GM18870 (cell line): ENCODE data around the gene OR51B2.
"Not testable (repeated sequence)": the region's sequence is repeated elsewhere in the genome, so short reads cannot be mapped to it uniquely, and the experiment has no call there.

ENCODE experiments used
- ATAC-seq: cut with Tn5 transposase; IDR thresholded peaks from one replicate; pipeline ENCODE4 v1.9.1; 2021; ENCODE audit warnings: moderate library complexity; ENCODE audit not compliant: unreplicated experiment

OR51B2 gene

GRCh38 chr11:5324197-5324596, at the start of gene OR51B2:
OR51B2 (minus strand) TSS chr11:5324297; CDS start chr11:5324297, 0 bp downstream.
- ATAC-seq: no peak

GRCh38 chr11:5369789-5370188, 45.7 kb upstream of the OR51B2 start:
- peak; percentile 52 for ATAC-seq

GRCh38 chr11:5368502-5369043, 44.5 kb upstream of the OR51B2 start:
- peak; percentile 56 for ATAC-seq

GRCh38 chr11:5367448-5368074, 43.5 kb upstream of the OR51B2 start:
- ATAC-seq: no peak

- no peak for ATAC-seq
Observed at GRCh38 chr11:5366856-5367255, 42.8 kb upstream of the OR51B2 start.

DNA sequence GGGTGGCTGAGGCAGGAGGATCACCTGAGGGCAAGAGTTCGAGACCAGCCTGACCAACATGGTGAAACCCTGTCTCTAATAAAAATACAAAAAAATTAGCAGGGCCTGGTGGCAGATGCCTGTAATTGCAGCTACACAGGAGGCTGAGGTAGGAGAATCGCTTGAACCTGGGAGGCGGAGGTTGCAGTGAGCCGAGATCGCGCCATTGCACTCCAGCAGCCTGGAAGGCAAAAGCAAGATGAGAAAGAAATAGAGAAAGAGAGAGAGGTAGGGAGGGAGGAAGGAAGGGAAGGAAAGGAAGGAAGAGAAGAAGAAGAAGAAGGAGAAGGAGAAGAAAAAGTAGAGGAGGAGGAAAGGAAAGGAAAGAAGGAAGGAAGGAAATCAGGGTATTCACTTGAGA, 42.3 kb upstream of the OR51B2 start:
- ATAC-seq: not testable (repeated sequence)

DNA sequence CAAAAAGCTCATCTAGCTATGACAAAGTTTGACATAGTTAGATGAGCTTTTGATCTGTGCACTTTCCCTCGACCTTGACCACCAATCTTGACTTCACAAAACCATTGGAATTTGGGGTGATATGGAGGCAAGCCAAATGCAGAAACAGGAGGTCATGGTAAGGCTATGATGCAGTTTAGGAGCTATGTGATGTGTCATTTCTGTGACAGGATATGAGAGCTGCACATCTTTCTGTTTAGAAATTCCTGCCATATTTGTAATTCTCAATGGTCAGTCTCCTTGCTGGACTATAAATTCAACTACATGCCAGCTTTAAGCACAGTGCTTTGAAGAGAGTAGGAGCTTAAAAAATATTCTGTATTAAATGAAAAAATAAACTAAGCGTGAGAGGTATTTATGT, 40.1 kb upstream of the OR51B2 start:
- ATAC-seq: no peak

DNA sequence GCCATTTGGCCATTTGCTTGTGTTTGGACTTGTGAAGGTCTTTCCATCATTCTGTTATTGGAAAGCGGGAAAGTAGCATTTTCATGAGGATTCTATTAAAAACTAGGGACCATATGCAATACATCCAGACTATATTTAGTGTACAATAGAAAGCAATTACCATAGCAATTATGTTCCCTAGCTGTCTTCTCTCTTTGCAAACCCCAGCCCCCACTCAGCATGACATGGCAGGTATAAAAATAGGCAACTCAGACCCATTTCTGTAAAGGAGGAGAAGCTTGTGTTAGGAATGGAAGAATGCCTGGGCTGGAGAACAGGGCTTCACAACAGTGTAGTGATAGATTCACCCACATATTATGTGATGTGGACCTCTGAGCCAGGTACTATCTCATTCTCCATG, 39.6 kb upstream of the OR51B2 start:
- ATAC-seq: no peak

DNA sequence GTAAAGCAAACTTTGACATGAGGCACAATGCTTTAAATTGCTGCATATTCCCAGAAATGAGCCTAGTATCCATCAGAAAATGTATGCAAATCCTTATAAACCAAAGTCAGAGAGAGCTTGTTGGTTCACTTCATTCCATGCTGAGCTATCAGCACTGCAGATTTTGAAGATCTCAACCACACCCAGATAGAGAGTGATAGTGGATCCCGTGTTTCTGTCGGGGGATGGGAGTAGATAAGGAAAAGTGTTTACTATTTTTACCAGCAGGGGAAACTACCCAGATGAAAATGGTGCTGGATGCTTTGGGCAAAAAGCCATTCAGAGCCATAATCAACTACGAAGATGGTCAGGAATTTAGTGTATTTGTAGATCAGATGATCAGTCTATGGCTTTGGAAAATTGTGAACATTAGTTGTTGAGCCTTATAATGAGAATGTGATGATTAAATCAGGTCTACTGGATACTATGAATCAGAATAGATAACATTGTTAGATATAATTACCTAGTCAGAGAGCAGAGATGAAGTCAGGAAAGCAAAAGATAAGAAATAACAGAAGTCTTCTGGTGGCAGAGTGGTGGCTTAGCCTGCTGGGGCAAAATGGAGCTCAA, 38.0 kb upstream of the OR51B2 start:
- ATAC-seq: no peak

DNA sequence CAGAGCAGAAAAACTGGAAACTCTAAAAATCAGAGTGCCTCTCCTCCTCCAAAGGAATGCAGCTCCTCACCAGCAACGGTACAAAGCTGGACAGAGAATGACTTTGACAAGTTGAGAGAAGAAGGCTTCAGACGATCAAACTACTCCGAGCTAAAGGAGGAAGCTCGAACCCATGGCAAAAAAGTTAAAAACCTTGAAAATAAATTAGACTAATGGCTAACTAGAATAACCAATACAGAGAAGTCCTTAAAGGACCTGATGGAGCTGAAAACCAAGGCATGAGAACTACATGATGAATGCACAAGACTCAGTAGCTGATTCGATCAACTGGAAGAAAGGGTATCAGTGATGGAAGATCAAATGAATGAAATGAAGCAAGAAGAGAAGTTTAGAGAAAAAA, 31.9 kb upstream of the OR51B2 start:
- not testable (repeated sequence) for ATAC-seq

DNA sequence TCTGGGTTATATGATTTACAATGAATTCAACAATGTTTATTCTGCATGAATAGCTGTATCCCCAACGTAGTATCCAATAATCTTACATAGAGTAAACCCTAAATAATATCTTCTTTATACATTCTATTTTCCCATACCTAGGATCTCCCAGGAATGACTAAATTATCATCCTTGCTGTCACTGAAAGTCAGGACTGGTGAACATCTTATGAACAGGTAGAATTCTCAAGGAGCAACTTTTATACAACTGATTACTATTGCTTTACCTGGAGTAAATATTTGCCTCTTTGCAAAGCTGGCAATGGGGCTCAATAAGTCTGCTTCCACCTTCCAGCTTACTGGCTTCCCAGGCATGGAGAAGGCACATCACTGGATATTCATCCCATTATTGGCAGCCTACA, 27.1 kb upstream of the OR51B2 start, which contains the start of gene OR51B6:
Gene OR51B6 (plus strand): TSS at position 301 of the 400 bp plus-strand sequence. CDS start 0 bp downstream, at position 301.
- no peak for ATAC-seq

GRCh38 chr11:5349550-5349949, 25.5 kb upstream of the OR51B2 start:
- no peak for ATAC-seq

DNA sequence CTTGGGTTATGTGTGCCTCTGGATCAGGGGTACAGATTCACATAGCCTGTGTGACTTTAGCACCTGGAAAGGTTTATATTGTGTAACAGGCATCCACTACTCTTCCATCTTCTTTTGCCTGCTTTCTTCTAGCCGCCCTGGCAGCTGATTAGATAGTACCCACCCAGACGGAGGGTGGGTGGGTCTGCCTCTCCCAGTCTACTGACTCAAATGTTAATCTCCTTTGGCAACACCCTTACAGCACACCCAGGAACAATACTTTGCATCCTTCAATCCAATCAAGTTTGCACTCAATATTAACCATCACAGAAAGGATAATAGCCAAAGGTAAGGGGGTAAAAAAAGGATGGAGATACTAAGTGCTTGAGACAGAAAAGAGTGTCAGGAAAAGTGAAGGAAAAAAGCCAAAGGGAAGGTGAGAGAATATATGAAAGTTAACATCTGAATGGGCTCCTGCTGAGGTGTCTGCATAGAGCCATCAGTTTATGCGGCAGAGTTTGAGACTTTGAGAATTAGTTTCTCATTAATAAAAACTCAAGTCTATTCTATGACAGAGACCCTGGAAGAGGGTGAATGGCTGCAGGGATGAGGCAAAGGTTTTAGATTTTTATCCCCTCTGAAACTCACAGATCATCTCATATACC, 24.6 kb upstream of the OR51B2 start:
- ATAC-seq: no peak

- ATAC-seq: no peak
Observed at GRCh38 chr11:5345831-5346230, 21.7 kb upstream of the OR51B2 start.

DNA sequence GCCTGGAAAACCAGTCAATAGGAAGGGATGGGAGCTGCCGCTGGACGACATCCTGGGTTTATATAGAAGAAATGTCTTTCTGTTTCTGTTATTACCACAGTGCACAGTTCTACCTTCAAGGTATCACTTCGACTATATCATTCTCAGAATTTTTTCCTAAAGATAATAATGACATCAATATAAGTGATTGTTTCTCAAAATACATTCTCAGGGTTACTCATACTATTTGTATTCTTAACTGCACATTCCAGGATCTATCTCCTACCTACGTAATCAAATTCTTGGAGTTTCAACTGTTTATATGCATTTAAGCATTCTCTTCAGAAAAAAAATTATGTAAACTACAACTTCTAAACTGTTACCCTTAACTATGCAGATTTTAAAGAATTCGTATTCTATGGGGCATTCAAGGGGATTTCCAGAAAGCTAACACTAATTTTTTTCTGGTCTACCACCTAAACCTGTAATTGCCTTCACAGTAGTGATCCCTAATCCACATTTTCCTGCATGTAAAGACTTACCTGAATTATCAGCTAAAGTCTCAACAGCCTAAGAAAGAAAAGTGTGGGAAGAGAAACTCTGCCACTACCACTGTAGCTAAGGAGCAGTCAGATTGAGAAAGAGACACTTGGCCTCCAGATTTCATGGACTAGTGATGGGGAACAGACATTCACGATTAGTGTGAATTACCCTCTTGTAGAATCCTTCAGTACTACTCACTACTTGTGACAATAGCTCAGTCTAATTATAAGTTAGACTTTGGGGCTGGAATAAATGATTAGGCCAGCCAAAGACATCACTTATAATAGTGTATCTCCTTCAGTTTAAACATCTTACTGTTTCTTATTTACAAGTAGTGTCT, 19.6 kb upstream of the OR51B2 start, which contains the start of gene OR51B5:
Gene OR51B5 (minus strand): TSS at position 51 of the 862 bp plus-strand sequence. CDS start 0 bp downstream, at position 51.
- ATAC-seq: no peak

DNA sequence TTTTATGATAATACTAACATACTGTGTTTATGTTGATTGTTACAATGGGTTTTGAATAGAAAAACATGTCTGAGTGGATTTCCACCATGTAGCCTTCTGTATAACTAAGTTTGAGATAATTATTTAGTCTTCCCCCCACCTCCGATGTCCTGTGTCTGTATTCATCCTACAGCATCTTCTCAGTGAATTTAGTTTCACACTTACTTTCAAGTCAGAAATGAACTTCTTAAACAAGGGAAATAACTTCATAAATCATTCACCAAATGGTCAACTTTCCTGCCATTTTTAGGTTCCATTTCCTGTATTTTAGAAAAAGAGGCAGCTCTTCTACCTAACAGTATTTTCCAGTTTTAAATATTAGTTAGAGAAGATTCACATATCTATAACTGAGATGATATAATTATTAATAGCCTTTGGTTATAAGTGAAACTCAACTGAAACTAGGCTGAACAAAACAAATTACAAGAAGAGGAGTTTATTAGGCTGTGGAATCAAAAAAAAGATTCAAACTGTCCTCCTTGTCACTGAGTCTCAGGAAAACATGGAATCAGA, 15.8 kb upstream of the OR51B2 start:
- peak; percentile 78 for ATAC-seq

DNA sequence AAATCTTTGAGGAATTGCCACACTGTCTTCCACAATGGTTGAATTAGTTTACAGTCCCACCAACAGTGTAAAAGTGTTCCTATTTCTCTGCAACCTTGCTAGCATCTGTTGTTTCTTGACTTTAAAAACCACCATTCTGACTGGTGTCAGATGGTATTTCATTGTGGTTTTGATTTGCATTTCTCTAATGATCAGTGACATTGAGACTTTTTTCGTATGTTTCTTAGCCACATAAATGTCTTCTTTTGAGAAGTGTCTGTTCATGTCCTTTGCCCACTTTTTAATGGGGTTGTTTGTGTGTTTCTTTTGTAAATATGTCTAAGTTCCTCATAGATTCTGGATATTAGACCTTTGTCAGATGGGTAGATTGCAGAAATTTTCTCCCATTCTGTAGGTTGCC, 13.2 kb upstream of the OR51B2 start:
- ATAC-seq: not testable (repeated sequence)

GRCh38 chr11:5336331-5336730, 12.2 kb upstream of the OR51B2 start:
- no peak for ATAC-seq

DNA sequence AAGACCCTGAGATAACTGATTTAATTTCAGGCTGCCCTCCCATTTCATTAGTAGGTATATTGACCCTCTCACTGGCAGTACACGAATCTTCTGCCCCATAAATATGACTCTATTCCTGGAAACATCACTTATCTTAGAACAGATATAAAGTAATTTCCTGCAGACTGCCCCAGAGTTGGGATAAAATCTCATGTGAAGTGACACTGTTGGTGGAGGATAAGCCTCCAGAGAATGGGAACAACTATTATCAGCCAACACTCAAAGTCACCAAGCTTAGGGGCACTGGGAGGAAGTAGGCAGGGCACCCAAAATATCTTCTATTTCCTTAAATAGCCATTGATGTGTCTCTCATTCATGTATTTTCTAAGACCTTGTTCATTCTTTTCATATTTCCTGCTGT, 11.1 kb upstream of the OR51B2 start:
- no peak for ATAC-seq

DNA sequence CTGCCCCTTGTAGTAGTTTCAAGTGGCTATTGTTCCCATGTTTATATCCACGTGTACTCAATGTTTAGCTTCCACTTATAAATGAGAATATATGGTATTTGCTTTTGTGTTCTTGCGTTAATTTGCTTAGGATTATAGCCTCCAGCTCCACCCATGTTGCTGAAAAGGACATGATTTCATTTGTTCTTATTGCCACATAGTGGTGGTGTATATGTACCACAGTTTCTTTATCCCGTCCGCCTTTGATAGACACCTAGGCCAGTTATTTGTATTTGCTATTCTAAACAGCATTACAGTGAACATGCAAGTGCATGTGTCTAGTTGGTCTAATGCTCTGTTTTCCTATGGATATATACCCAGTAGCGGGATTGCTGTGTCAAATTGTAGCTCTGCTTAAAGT, 6.8 kb downstream of the OR51B2 start:
- no peak for ATAC-seq
